ENCODE measurements around the gene NDUFS2.
A peak's percentile ranks its signal among the peaks of the same experiment; 100 is the strongest.

GRCh38 chr1:161165742-161166668 is 36.2 kb upstream of the NDUFS2 start, which contains the start of gene PPOX:
- TF ChIP-seq BHLHE40 (IDR thresholded peaks at IDR 0.05; ENCODE audit: low read length) (peak; percentile 96), SAFB (IDR thresholded peaks at IDR 0.05; ENCODE audit: borderline replicate concordance, low read depth, low read length) (no peak), KDM1A (IDR thresholded peaks at IDR 0.05) (peak; percentile 93 to 94), ATF2 (CRISPR knock-in tag; IDR thresholded peaks at IDR 0.05) (no peak), ZBTB40 (IDR thresholded peaks at IDR 0.05) (peak; percentile 20; the same call in 1 of the 2 replicates), ZBTB40 (CRISPR knock-in tag; IDR thresholded peaks at IDR 0.05) (no peak), POLR2AphosphoS5 (IDR thresholded peaks at IDR 0.05; ENCODE audit: control insufficient read depth, insufficient read depth, low read depth, low read length) (peak; percentile 93), CAMTA2 (CRISPR knock-in tag; conservative IDR thresholded peaks at IDR 0.05) (no peak), ZBTB11 (CRISPR knock-in tag; IDR thresholded peaks at IDR 0.05) (peak in 2 of 3 experiments; percentile 9 to 80; a peak in 2 of 6 replicates), NFIC (IDR thresholded peaks at IDR 0.05) (peak; percentile 93), EZH2 (IDR thresholded peaks at IDR 0.05; ENCODE audit: borderline replicate concordance, low read depth, low read length) (0 out of 2 replicates have a peak, but pooled peaks have one; percentile 49), USF2 (CRISPR knock-in tag; IDR thresholded peaks at IDR 0.05) (peak; percentile 51), CHAMP1 (IDR thresholded peaks at IDR 0.05) (peak; percentile 93; the same call in 1 of the 2 replicates), GABPB1 (CRISPR knock-in tag; IDR thresholded peaks at IDR 0.05) (peak; percentile 68), ZBTB7A (IDR thresholded peaks at IDR 0.05; ENCODE audit: borderline replicate concordance, control insufficient read depth, low read depth, low read length) (peak; percentile 65; the same call in 1 of the 2 replicates)
